ENCODE results near the gene NUP210L.

NUP210L gene

DNA sequence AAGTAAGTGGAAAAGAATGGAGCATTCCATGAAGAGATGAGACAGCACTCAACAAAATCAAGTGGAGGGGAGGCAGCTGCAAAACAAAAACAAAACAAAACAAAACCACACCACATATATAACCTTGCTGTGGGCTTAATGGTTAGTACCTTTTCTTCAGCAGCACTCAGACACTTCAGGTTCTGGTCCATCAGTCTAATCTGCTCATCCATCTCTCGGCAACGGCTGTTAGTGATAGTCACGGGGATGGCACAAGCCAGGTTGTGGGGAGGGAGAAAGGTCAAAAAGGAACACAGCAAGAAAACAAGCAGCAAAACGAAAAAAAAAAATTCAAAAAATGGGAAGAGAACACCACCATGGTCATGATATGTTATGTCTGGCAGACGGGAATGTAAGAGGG is 17.0 kb upstream of the NUP210L start:
- TF ChIP-seq, protein P1, sequence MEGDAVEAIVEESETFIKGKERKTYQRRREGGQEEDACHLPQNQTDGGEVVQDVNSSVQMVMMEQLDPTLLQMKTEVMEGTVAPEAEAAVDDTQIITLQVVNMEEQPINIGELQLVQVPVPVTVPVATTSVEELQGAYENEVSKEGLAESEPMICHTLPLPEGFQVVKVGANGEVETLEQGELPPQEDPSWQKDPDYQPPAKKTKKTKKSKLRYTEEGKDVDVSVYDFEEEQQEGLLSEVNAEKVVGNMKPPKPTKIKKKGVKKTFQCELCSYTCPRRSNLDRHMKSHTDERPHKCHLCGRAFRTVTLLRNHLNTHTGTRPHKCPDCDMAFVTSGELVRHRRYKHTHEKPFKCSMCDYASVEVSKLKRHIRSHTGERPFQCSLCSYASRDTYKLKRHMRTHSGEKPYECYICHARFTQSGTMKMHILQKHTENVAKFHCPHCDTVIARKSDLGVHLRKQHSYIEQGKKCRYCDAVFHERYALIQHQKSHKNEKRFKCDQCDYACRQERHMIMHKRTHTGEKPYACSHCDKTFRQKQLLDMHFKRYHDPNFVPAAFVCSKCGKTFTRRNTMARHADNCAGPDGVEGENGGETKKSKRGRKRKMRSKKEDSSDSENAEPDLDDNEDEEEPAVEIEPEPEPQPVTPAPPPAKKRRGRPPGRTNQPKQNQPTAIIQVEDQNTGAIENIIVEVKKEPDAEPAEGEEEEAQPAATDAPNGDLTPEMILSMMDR (IDR thresholded peaks at IDR 0.05; ENCODE audit: control extremely low read depth, extremely low read depth, low read depth, missing control alignments): no peak
- POLR2A ChIA-PET: interaction anchor here (1.6 kb wide), 1 partner anchor 9 kb away, joined by 3 read pairs; no protein-coding TSS in a partner anchor
- DNase-seq (ENCODE audit: extremely low spot score): no peak
- CTCF ChIA-PET: interaction anchor here (1.4 kb wide), 1 partner anchor 10 kb away, joined by 8 read pairs; no protein-coding TSS in a partner anchor

- CTCF ChIA-PET: interaction anchor here (1.4 kb wide), 1 partner anchor 9 kb away, joined by 8 read pairs; no protein-coding TSS in a partner anchor
- POLR2A ChIA-PET: interaction anchor here (1.6 kb wide), 1 partner anchor 10 kb away, joined by 3 read pairs; no protein-coding TSS in a partner anchor
- TF ChIP-seq, protein P1 (IDR thresholded peaks at IDR 0.05; ENCODE audit: control extremely low read depth, extremely low read depth, low read depth, missing control alignments): no peak
- DNase-seq (ENCODE audit: extremely low spot score): no peak
Measured at GRCh38 chr1:154171223-154171583, 16.3 kb upstream of the NUP210L start.

GRCh38 chr1:154170547-154171222 is 15.8 kb upstream of the NUP210L start:
- TF ChIP-seq, protein P1 (IDR thresholded peaks at IDR 0.05; ENCODE audit: control extremely low read depth, extremely low read depth, low read depth, missing control alignments): no peak
- POLR2A ChIA-PET: no interaction called here
- CTCF ChIA-PET: interaction anchor here (1.4 kb wide), 1 partner anchor 8 kb away, joined by 8 read pairs; no protein-coding TSS in a partner anchor
- peak; percentile 31 for DNase-seq (ENCODE audit: extremely low spot score)

- ChIA-PET POLR2A (interaction anchor here (0.6 kb wide), 2 partner anchors 10 to 15 kb away, joined by 3 to 5 read pairs; no protein-coding TSS in a partner anchor), CTCF (no interaction called here)
- no peak for DNase-seq (ENCODE audit: extremely low spot score)
- TF ChIP-seq, protein P1 (IDR thresholded peaks at IDR 0.05; ENCODE audit: control extremely low read depth, extremely low read depth, low read depth, missing control alignments): no peak
Measured at GRCh38 chr1:154167461-154167860, 12.6 kb upstream of the NUP210L start.

DNA sequence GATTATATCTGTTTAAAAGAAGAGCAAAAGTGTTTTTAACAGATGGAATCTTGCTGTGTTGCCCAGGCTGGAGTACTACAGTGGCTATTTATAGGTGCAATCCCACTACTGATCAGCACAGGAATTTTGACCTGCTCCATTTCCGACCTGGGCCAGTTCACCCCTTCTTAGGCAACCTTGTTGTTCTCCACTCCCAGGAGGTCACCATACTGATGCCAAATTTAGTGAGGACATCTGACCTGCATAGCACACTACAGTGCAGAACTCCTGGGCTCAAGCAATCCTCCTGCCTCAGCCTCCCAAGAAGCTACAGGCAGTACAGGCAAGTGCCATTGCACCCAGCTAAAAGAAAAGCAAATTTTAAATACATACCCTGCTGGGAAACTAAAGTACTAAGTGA is 11.3 kb upstream of the NUP210L start:
- DNase-seq (ENCODE audit: extremely low spot score): no peak
- CTCF ChIA-PET: no interaction called here
- POLR2A ChIA-PET: no interaction called here
- TF ChIP-seq, protein P1 (IDR thresholded peaks at IDR 0.05; ENCODE audit: control extremely low read depth, extremely low read depth, low read depth, missing control alignments): no peak

DNA sequence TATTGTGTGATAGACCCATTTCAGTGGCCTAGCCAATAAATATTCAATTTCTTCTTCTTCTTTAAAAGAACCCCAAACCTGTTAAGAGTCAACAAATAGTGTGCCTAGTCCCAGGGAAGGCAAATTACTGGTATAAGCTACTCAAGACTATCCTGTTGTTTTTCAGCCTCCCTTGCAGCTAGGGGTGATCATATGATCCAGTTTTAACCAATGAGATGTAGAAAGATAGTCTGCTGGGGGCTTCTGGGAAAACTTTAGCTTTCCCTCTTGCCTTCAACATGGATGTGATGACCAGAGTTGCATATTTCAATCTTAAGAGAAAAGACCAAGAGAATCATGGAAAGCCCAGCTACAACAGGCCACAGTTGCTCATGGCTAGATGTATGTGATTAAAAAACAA is 4.7 kb upstream of the NUP210L start:
- TF ChIP-seq, protein P1 (IDR thresholded peaks at IDR 0.05; ENCODE audit: control extremely low read depth, extremely low read depth, low read depth, missing control alignments): no peak
- no peak for DNase-seq (ENCODE audit: extremely low spot score)
- CTCF ChIA-PET: interaction anchor here (1.1 kb wide), 1 partner anchor 16 kb away, joined by 3 read pairs; no protein-coding TSS in a partner anchor
- POLR2A ChIA-PET: interaction anchor here (0.6 to 0.7 kb wide), 3 partner anchors 21 to 166 kb away, joined by 4 to 5 read pairs (median 5); no protein-coding TSS in a partner anchor
